Hair follicle dermal papilla cell (primary cell): ENCODE measurements around the gene MAP2K3. TPM values are rescaled to one million over a fixed set of nuclear protein-coding genes. Genes with fewer than 3 reads are reported as not detected.

Experiments used
- total RNA-seq: library from RNA; depleted of rRNA; stranded (reverse); fragments of >200 nt; gene quantifications from 2 replicates; pipeline ENCODE4 v1.2.3, GENCODE V29; 2012

The MAP2K3 gene
- total RNA-seq = 19.6 and 27.2 TPM in 2 replicates

GRCh38 chr17:21284319-21285163 lies at the start of gene MAP2K3:
TSS of gene MAP2K3 (plus strand) at chr17:21284711. CDS start at chr17:21284921, 210 bp downstream.

GRCh38 chr17:21252796-21253645 lies 31.5 kb upstream of the MAP2K3 start, which contains the start of gene NATD1:
TSS of gene NATD1 (minus strand) at chr17:21253410. CDS start at chr17:21253264, 146 bp downstream.

Other genes starting within 250 kb of the MAP2K3 start
- gene USP22, start 241.7 kb upstream of the MAP2K3 start, total RNA-seq = 363 and 423 TPM in 2 replicates
- gene DHRS7B, start 157.7 kb upstream of the MAP2K3 start, total RNA-seq = 8.8 and 14.2 TPM in 2 replicates
- 23.4 and 25.2 TPM in 2 replicates for gene TMEM11, start 70.5 kb upstream of the MAP2K3 start, total RNA-seq
- gene NATD1, start 31.3 kb upstream of the MAP2K3 start, total RNA-seq = 7.3 and 9.1 TPM in 2 replicates
- gene KCNJ12, start 91.6 kb downstream of the MAP2K3 start, total RNA-seq = 0.49 and 0.61 TPM in 2 replicates